Activated CD8-positive, alpha-beta T cell treated with anti-CD3 and anti-CD28 coated beads for 36 hours (primary cell): ENCODE results near the gene LRIG1. TPM values are rescaled to one million over a fixed set of nuclear protein-coding genes. Genes with fewer than 3 reads are reported as not detected.

ENCODE experiments used
- ATAC-seq: fragments of 200-7000 bp; cut with Tn5 transposase; one replicate; pipeline ENCODE4 v1.10.0; 2021; ENCODE audit warnings: mild to moderate bottlenecking, moderate library complexity
- CTCF ChIA-PET: fragments of 350-600 bp; sonication (Branson Sonifier 250); formaldehyde crosslinking; loops from one replicate; lab custom pipeline; 2021; ENCODE audit warnings: antibody characterized with exemption; lab: Charles Lee
- POLR2A ChIA-PET: fragments of 350-600 bp; sonication (Branson Sonifier 250); formaldehyde crosslinking; loops from one replicate; lab custom pipeline; 2021; ENCODE audit warnings: antibody characterized with exemption; lab: Charles Lee
- DNase-seq: peaks from one replicate; pipeline ENCODE4 v3.0.0-alpha.2; 2020
- H3K27ac Mint-ChIP-seq: one replicate; pipeline ENCODE4 v1.8.0; 2021; ENCODE audit warnings: mild to moderate bottlenecking, mixed read lengths
- H3K27me3 Mint-ChIP-seq: one replicate; pipeline ENCODE4 v1.8.0; 2021; ENCODE audit warnings: mixed read lengths
- H3K36me3 Mint-ChIP-seq: one replicate; pipeline ENCODE4 v1.8.0; 2021; ENCODE audit warnings: low read depth, mixed read lengths
- H3K4me1 Mint-ChIP-seq: one replicate; pipeline ENCODE4 v1.8.0; 2021; ENCODE audit warnings: low read depth, mixed read lengths
- H3K4me3 Mint-ChIP-seq: one replicate; pipeline ENCODE4 v1.8.0; 2021; ENCODE audit warnings: mild to moderate bottlenecking, moderate library complexity, mixed read lengths
- H3K9me3 Mint-ChIP-seq: one replicate; pipeline ENCODE4 v1.8.0; 2021; ENCODE audit warnings: mixed read lengths
- intact Hi-C: fragments of 100-400 bp; cut with micrococcal nuclease; formaldehyde crosslinking; loops from one replicate; pipeline ENCODE4 v1.10.0; 2022
- total RNA-seq, 2 experiments: library from RNA; stranded (reverse); gene quantifications; one replicate each; pipeline ENCODE4 v1.2.3, GENCODE V29; 2021
- TF ChIP-seq, protein P1 (sequence below): fragments of 200-600 bp; IDR thresholded peaks from one replicate; pipeline ENCODE4 v1.8.0; 2022; ENCODE audit warnings: antibody characterized with exemption, mild to moderate bottlenecking

The LRIG1 gene
- total RNA-seq, 2 experiments from 2014 or later, result 12.7 to 13.0 TPM

GRCh38 chr3:66427951-66428474 lies 72.8 kb downstream of the LRIG1 start:
- no peaks in the 10 kb centered on the region for H3K9me3 Mint-ChIP-seq
- POLR2A ChIA-PET, result no interaction called here
- DNase-seq (no peak), ATAC-seq (no peak)
- intact Hi-C loops, result no loop called here
- peaks cover 6% of the 10 kb centered on the region for H3K36me3 Mint-ChIP-seq
- peaks cover 11% of the 10 kb centered on the region for H3K4me1 Mint-ChIP-seq
- no peak overlapping the region for H3K4me3 Mint-ChIP-seq
- H3K27me3 Mint-ChIP-seq, result no peaks in the 10 kb centered on the region
- CTCF ChIA-PET, result interaction anchor here (0.6 to 1.5 kb wide), 2 partner anchors 10 to 50 kb away, joined by 3 read pairs; no protein-coding TSS in a partner anchor
- H3K27ac Mint-ChIP-seq, result no peak overlapping the region
- TF ChIP-seq, protein P1, sequence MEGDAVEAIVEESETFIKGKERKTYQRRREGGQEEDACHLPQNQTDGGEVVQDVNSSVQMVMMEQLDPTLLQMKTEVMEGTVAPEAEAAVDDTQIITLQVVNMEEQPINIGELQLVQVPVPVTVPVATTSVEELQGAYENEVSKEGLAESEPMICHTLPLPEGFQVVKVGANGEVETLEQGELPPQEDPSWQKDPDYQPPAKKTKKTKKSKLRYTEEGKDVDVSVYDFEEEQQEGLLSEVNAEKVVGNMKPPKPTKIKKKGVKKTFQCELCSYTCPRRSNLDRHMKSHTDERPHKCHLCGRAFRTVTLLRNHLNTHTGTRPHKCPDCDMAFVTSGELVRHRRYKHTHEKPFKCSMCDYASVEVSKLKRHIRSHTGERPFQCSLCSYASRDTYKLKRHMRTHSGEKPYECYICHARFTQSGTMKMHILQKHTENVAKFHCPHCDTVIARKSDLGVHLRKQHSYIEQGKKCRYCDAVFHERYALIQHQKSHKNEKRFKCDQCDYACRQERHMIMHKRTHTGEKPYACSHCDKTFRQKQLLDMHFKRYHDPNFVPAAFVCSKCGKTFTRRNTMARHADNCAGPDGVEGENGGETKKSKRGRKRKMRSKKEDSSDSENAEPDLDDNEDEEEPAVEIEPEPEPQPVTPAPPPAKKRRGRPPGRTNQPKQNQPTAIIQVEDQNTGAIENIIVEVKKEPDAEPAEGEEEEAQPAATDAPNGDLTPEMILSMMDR, result no peak

DNA sequence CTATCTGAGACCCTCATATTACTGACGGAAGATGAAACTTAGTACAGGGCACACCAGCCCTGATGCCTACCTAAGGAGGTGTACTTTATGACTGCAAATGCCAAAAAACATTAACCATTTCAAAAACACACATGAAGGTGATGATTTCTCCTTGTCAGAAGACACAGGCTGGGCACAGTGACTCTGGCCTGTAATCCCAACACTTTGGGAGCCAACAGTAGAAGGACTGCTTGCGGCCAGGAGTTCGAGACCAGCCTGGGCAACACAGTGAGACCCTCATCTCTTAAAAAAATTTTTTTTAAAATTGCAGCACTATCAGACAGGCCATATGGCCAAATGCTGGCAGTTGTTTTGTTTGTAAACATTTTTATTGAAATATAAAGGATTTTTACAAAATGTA lies 73.5 kb downstream of the LRIG1 start:
- ChIA-PET CTCF (no interaction called here), POLR2A (no interaction called here)
- Mint-ChIP-seq H3K36me3 (peaks cover 12% of the 10 kb centered on the region), H3K4me1 (peaks cover 11% of the 10 kb centered on the region), H3K4me3 (no peak overlapping the region), H3K27me3 (no peaks in the 10 kb centered on the region), H3K9me3 (peaks cover 4% of the 10 kb centered on the region), H3K27ac (no peak overlapping the region)
- intact Hi-C loops, result no loop called here
- DNase-seq (no peak), ATAC-seq (no peak)
- TF ChIP-seq, protein P1, result no peak

DNA sequence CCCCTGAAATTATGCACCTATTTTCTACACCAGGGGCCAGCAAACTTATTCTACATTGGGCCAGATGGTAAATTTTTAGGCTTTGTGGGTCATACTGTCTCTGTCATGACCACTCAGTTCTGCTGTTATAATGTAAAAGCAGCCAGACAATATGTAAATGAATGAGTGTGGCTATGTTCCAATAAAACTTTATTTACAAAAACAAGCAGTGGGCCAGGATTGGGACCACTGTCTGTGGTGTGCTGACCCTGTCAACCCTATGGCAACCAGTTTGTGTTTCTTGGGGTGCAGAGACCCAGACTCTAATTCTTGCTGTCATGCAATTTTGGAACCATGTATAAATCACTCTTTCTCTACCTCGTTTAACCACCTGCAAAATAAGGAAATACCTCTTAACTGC lies 74.7 kb downstream of the LRIG1 start:
- DNase-seq, result no peak
- Mint-ChIP-seq H3K4me1 (peaks cover 11% of the 10 kb centered on the region), H3K9me3 (peaks cover 8% of the 10 kb centered on the region), H3K4me3 (no peak overlapping the region), H3K27ac (no peak overlapping the region), H3K27me3 (no peaks in the 10 kb centered on the region), H3K36me3 (peaks cover 22% of the 10 kb centered on the region)
- ATAC-seq, result no peak
- TF ChIP-seq, protein P1, result no peak
- intact Hi-C loops, result no loop called here
- ChIA-PET CTCF (no interaction called here), POLR2A (no interaction called here)

DNA sequence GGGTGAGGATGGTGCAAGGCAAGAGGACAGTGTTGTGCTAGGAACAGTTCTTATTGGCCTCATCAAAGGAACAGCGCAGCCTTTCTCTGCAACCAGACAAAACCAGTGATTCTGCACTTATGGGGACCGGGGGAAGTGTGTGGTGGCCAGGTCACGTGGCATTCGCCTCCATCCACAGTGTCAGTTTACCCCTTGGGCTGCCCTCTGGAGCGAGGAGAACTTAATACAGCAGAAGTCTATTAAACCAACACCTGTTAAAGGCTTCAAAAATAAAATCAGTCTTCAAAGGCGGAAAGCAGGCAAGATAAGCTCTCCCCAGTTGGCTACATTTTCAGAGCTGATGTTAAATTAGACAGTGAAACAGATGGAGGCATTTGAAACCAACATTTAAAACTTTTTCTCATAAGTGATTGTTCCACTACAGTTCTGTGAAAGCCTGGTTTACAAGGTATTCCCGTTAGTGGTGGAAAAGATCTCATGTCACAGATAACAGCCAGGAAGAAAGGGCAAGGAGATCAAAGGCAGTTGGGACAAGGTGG lies 75.2 kb downstream of the LRIG1 start:
- intact Hi-C loops, result no loop called here
- POLR2A ChIA-PET, result no interaction called here
- no peak for ATAC-seq
- no peak for DNase-seq
- TF ChIP-seq, protein P1, result no peak
- H3K27ac Mint-ChIP-seq, result no peak overlapping the region
- H3K27me3 Mint-ChIP-seq, result no peaks in the 10 kb centered on the region
- CTCF ChIA-PET, result interaction anchor here (0.8 kb wide), 1 partner anchor 18 kb away, joined by 4 read pairs; no protein-coding TSS in a partner anchor
- peaks cover 27% of the 10 kb centered on the region for H3K36me3 Mint-ChIP-seq
- H3K4me1 Mint-ChIP-seq, result peaks cover 11% of the 10 kb centered on the region
- H3K4me3 Mint-ChIP-seq, result no peak overlapping the region
- peaks cover 11% of the 10 kb centered on the region for H3K9me3 Mint-ChIP-seq

GRCh38 chr3:66425032-66425431 lies 75.8 kb downstream of the LRIG1 start:
- ATAC-seq, result no peak
- Mint-ChIP-seq H3K36me3 (peaks cover 33% of the 10 kb centered on the region), H3K27ac (no peak overlapping the region), H3K9me3 (peaks cover 16% of the 10 kb centered on the region), H3K4me3 (no peak overlapping the region), H3K4me1 (peaks cover 13% of the 10 kb centered on the region), H3K27me3 (no peaks in the 10 kb centered on the region)
- ChIA-PET CTCF (interaction anchor here (0.8 kb wide), 1 partner anchor 17 kb away, joined by 4 read pairs; no protein-coding TSS in a partner anchor), POLR2A (no interaction called here)
- TF ChIP-seq, protein P1, result no peak
- DNase-seq, result no peak
- intact Hi-C loops, result no loop called here
